ENCODE results near the gene TTC32. TPM values are rescaled to one million over a fixed set of nuclear protein-coding genes. Genes with fewer than 3 reads are reported as not detected.

Gene TTC32
- total and polyA plus RNA-seq, 5 donors from 2014 or later = 24.7 to 40.6 (median 29.9) TPM

- ATAC-seq (ENCODE audit: low read depth in 2 of 2) (no peak), DNase-seq (no peak)
- Mint-ChIP-seq H3K27me3 (peaks cover 4% of the 10 kb centered on the region), H3K9me3 (peaks cover 0 to 6% (median 0%) of the 10 kb centered on the region in 7 donors), H3K4me3 (no peak overlapping the region), H3K27ac (no peak overlapping the region), H3K4me1 (no peaks in the 10 kb centered on the region), H3K36me3 (no peaks in the 10 kb centered on the region)
- no peak overlapping the region for H3K4me3 ChIP-seq (ENCODE audit: low read depth, low read length)
- no peaks in the 10 kb centered on the region for H3K4me1 ChIP-seq (ENCODE audit: control insufficient read depth, insufficient read depth, low read length, poor library complexity, severe bottlenecking)
- H3K36me3 ChIP-seq (ENCODE audit: control insufficient read depth, insufficient read depth, low read length) = no peaks in the 10 kb centered on the region
- no peak overlapping the region for H3K27ac ChIP-seq (ENCODE audit: insufficient read depth, low read length, poor library complexity, severe bottlenecking)
- H3K27me3 ChIP-seq (ENCODE audit: control insufficient read depth, insufficient read depth, low read length) = no peaks in the 10 kb centered on the region
- no peaks in the 10 kb centered on the region for H3K9me3 ChIP-seq (ENCODE audit: control insufficient read depth in 2 of 2, low read length in 2 of 2)
Observed at GRCh38 chr2:19847486-19847885, 54.3 kb downstream of the TTC32 start.

Other genes with a start within 250 kb of the TTC32 start
- 3.8 TPM for gene WDR35, start 88.1 kb upstream of the TTC32 start, total RNA-seq
- 1 to 10 TPM; 1.3 to 2.6 (median 1.9) TPM for gene WDR35, start 88.1 kb upstream of the TTC32 start, polyA plus RNA-seq
- not detected for gene MATN3, start 110.7 kb upstream of the TTC32 start, total RNA-seq
- not detected for gene MATN3, start 110.7 kb upstream of the TTC32 start, polyA plus RNA-seq
- 74.1 TPM for gene LAPTM4A, start 149.6 kb upstream of the TTC32 start, total RNA-seq
- 100 to 1,000 TPM; 118 to 141 (median 133) TPM for gene LAPTM4A, start 149.6 kb upstream of the TTC32 start, polyA plus RNA-seq